Lower leg skin (tissue), 3 donors: ENCODE results near the gene RCN2.

Source experiments
- POLR2A ChIP-seq, 2 donors: fragments of 450-650 bp; IDR thresholded peaks; one replicate each; pipeline ENCODE4 v1.6.1; 2016 to 2017; ENCODE audit warnings: antibody characterized with exemption in 2 of 2, mild to moderate bottlenecking in 1 of 2, moderate library complexity in 1 of 2
- TF ChIP-seq, protein P1 (sequence below), 3 donors: fragments of 450-650 bp; IDR thresholded peaks; one replicate each; pipeline ENCODE4 v1.5.1; 2016; ENCODE audit warnings: antibody characterized with exemption in 3 of 3, mild to moderate bottlenecking in 3 of 3, moderate library complexity in 2 of 3

GRCh38 chr15:76898102-76898501, 33.4 kb upstream of the RCN2 start:
- TF ChIP-seq, protein P1, sequence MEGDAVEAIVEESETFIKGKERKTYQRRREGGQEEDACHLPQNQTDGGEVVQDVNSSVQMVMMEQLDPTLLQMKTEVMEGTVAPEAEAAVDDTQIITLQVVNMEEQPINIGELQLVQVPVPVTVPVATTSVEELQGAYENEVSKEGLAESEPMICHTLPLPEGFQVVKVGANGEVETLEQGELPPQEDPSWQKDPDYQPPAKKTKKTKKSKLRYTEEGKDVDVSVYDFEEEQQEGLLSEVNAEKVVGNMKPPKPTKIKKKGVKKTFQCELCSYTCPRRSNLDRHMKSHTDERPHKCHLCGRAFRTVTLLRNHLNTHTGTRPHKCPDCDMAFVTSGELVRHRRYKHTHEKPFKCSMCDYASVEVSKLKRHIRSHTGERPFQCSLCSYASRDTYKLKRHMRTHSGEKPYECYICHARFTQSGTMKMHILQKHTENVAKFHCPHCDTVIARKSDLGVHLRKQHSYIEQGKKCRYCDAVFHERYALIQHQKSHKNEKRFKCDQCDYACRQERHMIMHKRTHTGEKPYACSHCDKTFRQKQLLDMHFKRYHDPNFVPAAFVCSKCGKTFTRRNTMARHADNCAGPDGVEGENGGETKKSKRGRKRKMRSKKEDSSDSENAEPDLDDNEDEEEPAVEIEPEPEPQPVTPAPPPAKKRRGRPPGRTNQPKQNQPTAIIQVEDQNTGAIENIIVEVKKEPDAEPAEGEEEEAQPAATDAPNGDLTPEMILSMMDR (IDR thresholded peaks at IDR 0.05), result no peak
- TF ChIP-seq POLR2A (IDR thresholded peaks at IDR 0.05), result no peak
